Cerebellar cortex (tissue), 1 donor: ENCODE results near the gene MOCOS.

Experiments
- DNase-seq: peaks from one replicate; pipeline ENCODE4 v3.0.0-alpha.2; 2015; ENCODE audit warnings: low spot score

Gene MOCOS

GRCh38 chr18:36271153-36271552 is 83.9 kb downstream of the MOCOS start:
- DNase-seq, result no peak

DNA sequence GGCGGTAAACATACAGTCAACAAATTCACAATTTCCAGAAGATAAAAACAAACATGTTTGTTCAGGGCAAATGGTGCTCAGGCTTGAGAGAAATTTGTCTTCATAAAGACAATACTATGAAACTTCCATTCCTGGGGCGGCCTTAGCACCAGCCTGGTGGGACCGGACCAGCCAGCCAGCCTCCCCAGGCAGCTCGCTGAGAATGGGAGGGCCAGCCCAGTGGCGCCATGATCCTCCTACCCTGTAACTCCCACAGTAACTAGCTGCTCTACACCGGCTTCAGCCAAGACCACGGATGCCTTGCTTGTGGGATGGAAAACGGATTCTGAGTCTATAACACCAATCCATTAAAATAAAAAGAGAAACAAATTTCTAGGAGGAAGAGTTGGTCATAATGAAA is 86.0 kb downstream of the MOCOS start:
- no peak for DNase-seq

DNA sequence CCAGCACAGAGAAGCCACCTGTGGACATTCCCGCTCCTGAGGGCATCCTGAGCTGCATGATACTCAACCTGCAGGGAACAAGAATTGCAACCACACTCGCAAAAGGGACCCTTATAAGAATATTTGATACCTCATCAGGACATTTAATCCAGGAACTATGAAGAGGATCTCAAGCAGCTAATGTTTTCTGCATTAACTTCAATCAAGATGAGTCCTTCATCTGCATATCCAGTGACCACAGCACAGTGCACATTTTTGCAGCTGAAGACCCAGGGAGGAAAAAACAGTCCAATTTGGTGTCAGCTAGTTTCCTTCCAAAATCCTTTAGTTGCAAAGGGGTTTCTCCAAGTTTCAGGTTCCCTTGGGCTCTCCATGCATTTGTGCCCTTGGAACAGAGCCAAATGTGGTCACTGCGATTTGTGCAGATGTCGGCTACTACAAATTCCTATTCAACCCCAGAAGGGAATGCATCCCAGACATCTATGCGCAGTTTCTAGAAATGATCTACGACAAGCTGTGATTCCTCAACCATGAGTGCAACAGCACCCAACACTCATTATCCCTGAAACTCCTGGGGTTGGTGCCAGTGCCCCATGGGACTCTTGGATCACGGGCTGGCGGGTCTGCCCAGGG is 86.9 kb downstream of the MOCOS start:
- DNase-seq, result no peak

DNA sequence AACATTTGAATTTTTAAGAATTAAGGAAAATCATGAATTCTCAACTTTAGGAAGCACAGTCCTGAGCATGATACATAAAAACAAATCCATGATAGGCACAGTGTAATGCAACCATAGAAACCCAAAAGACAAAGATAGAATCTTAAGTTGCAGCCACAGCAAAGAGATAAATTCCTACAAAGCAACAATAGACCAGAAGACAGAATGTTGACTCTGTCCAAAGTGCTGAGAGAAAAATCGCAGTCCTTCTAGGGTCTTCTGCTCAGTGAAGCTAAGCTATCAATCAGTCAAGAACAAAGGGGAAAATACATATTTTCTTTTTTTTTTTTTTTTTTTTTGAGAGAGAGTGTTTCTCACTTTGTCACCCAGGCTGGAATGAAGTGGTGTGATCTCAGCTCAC is 88.3 kb downstream of the MOCOS start:
- DNase-seq, result no peak

DNA sequence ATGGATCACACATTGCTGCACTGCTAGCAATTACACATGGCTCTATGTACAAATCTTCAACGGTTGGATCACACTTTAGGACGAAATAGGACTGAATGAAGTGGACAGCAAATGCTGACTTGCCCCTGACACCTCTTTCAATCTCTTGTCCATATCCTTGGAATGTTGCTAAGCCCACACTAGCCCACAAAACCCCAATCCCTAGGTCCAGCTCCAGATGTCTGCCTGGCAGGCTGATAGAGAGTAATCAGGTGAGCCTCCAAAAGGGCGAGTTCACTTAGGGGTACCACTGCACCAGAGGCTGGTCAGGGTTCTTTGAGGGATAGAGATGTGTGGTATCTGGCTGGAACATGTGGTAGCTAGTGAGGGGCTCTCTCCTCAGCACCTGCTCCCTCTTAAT is 91.7 kb downstream of the MOCOS start:
- DNase-seq, result no peak

DNA sequence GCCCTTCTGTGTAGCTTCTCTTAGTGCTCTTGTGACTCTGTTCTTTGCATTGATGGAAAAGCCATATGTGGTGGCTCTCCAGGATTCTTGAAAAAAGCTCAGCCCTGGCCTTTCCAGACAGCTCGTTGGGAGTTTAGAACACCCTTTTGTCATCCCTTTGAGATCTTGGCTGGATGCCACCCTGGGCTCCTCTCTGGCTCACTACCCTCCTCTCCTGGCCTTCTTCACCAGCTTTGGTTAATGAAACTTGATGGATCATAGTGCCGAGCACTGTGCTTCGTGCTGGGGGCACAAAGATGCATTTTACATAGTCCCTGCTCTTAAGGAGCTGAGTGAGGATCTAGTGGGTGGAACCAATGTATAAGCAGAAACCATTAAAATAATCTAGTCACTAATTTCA is 94.6 kb downstream of the MOCOS start:
- no peak for DNase-seq

DNA sequence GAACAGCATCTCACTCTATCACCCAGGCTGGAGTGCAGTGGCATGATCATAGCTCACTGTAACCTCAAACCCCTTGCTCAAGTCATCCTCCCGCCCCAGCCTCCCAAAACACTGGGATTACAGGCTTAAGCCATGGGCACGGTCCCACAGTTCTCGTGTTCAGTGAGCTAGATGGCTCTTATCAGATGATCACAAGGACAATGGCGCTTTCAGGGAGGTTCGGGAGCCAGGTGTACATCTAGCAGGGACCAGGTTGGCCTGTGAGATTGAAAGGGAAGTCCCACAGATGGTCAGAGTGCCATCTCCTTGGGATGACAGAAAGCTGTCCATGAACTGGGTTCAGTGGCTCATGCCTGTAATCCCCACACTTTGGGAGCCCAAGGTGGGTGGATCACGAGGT is 96.2 kb downstream of the MOCOS start:
- DNase-seq, result no peak

GRCh38 chr18:36284268-36284667 is 97.0 kb downstream of the MOCOS start:
- no peak for DNase-seq

- peak; percentile 79 for DNase-seq
Measured at GRCh38 chr18:36284671-36285295, 97.5 kb downstream of the MOCOS start.

DNA sequence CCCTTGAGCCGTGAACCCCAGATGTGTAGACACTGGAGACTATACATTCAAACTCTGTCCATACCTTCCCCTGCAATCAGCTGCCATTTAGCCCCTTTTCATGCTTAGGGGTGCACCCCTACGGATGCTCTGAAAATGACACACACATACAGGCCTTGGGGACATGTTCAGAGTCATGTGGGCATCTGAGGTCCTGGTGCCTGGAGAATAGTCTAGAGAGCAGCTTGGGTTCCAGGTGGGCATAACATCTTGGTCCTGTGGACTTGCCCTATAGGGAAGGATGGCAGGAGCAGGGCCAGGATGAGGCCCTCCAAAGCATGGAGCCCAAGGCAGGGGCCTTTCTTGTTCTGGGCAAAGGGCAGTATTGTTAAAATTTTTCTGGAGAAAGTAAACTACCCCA is 100.4 kb downstream of the MOCOS start:
- no peak for DNase-seq

DNA sequence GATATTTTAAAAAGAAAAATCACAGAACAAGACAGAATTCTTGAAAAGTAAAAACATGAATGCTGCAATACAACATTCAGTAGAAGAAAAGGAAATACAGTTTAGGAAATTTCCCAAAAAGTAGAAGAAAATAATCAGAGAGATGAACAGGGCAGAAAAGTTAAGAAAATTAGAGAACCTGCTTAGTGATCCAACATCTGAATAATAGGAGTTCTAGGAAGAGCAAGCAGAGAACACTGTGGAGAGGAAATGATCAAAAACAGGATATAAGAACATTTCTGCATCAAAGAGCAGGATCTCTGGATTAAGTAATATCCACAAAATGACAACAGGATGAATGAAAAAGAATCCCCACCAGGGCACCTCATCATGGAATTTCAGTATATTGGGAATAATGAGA is 101.4 kb downstream of the MOCOS start:
- no peak for DNase-seq

DNA sequence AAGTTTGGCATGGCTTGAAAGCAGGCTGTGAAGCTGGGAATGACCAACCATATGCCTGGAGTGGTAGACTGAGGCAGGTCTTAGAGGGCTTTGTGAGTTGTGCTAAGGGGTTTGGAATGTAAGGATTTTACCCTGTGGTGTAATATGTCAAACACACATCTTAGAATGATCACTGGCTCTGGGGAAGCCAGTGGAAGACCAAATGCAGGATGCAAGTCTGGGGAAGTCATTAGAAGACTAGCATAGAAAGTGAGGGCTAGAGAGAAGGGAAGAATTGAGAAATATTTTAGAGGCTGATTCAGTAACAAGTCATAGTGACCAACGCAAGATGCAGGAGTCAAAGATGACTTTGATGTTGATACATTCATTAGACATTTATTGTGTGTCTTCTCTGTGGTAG is 106.7 kb downstream of the MOCOS start:
- DNase-seq, result no peak

DNA sequence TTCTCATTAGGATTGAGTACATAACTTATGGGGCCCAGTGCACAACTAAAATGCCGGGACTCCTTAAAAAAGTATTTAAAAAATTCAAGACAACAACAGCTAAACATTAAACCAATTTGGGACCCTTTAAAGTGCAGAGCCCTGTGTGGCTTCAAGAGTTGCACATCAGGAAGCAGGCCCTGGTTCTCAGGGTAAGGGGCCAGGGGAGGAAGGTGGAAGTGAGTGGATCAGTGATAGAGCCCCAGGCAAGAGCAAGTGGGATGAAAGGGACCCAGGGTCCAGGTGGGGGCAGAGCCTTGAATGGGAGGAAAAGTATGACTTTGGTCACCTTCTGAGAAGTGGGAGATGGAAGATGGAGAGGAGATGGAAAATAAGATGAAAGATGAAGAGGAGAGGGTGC is 107.9 kb downstream of the MOCOS start:
- DNase-seq, result no peak

DNA sequence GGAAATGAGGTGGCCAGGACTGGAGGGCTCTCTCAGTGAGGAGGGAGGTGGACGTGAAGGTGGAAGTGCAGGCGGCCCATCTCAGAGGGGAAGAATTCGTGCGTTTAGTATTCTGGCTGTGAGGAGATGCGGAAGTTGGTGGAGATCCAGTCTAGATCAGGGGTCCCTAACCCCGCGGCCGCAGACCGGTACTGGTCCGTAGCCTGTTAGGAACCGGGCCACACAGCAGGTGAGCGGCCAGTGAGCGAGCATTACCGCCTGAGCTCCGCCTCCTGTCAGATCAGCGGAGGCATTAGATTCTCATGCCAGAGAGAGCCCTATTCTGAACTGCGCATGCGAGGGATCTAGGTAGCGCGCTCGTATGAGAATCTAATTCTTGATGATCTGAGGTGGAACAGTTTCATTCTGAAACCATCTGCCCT is 108.6 kb downstream of the MOCOS start:
- no peak for DNase-seq

DNA sequence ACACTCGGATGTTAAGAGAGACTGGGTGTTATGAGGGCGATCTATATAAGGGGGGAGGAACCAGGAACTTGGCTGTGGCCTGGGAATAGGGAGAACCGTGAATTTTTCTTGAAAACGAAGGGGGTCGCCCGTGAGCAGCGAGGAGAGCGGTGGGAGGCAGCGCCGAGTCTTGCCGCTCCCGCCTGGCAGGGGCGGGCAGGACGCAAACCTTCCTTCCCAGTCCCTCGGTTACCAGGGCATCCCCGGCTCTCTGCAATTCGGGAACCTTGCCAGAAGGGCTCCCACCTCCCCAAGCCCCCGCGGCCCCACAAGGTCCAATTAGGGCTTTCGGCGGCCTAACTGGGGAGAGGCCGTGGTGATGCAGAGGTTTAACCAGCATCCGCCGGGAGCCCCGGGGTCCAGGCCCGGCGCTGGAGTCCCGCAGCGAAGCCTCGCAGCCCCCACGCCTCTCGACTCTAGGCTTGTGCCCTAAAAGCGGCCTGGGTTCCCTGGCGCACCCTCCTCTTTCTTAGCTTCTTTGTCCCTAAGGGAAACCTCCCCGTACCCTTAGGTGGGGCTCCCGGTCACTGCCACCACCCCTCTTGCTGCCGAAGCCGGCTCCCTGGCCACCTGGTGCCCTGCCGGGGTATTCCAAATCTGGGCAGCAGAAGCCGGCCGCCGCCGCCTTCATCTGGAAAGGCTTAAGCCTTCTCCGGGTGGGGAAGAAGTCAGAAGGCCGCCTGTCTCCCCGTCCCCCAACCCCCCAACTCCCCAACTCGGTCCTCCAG is 109.5 kb downstream of the MOCOS start:
- DNase-seq, result peak; percentile 36

- no peak for DNase-seq
Measured at GRCh38 chr18:36297417-36298125, 110.3 kb downstream of the MOCOS start, which contains the start of gene FHOD3. Gene FHOD3, plus strand, starts transcription at chr18:36297713. Its CDS starts 123 bp downstream, at chr18:36297836.

DNA sequence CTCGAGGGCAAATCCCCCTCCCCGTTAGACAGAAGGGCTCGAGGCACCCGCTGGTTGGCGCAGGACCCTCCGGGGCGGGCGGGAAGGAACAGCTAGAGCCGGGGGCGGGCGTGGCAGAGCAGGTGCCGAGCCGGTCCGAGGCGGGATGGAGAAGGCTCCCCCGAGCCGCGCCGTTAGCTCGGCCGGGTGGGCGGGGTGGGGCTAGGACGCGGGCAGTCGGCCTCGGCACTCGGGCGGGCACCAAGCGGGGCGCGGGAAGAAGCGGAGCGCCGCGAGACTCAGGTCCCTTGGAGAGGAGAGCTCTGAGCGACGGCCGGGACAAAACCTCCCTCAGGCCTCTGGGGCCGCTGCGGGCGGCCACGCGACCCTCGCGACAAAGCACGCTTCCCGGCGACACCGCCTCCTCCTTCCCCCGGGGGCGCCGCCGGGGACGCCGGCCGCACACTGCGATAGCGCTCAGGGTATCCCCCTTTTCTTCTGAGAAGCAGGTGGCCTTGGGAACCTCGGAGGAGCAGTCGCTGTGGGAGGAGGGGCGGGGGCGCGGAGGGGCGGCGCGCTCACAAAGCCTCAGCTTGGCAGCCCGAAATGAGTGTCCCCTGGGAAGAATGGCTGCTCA is 110.9 kb downstream of the MOCOS start:
- no peak for DNase-seq

- no peak for DNase-seq
Measured at GRCh38 chr18:36299015-36299414, 111.7 kb downstream of the MOCOS start.

GRCh38 chr18:36300211-36300610 is 112.9 kb downstream of the MOCOS start:
- no peak for DNase-seq

DNA sequence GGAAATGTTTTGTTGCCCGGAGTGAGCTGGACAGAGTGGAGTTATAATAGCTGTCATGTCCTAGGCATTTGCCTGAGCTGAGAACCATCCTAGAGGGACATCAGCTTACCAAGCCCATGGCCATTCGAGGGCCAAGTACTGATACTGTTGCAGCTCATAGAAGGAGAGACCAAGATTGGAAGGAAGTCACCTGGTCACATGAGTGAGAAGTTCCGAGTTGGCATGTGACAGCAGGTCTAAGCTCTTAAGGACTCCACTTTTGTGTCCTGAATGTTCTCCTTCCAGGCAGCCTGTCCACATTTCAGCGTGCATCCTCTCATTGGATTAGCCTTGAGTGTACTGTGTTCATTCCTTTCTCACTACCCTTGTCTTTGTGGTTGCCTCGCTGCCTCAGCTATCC is 114.6 kb downstream of the MOCOS start:
- DNase-seq, result no peak

GRCh38 chr18:36302676-36303075 is 115.4 kb downstream of the MOCOS start:
- DNase-seq, result no peak

GRCh38 chr18:36303211-36303844 is 116.0 kb downstream of the MOCOS start:
- DNase-seq, result no peak
